NT2/D1 (cell line): ENCODE data around the gene EFCAB6.

Experiments used
- SUZ12 ChIP-seq: IDR thresholded peaks from 2 replicates; pipeline ENCODE4 v1.6.1; 2011; ENCODE audit not compliant: insufficient read length, insufficient read depth; ENCODE audit errors: extremely low read depth
- YY1 ChIP-seq: IDR thresholded peaks from 2 replicates; pipeline ENCODE4 v1.6.1; 2011; ENCODE audit not compliant: insufficient read length, insufficient read depth

- no peak for TF ChIP-seq YY1
- TF ChIP-seq SUZ12, result no peak
Observed at GRCh38 chr22:43706151-43706550, 106.0 kb downstream of the EFCAB6 start.
